Testis (tissue), 3 donors: ENCODE results near the gene PLPPR1. TPM values are rescaled to one million over a fixed set of nuclear protein-coding genes. Genes with fewer than 3 reads are reported as not detected.

ENCODE experiments used
- DNase-seq: peaks from one replicate; pipeline ENCODE4 v3.0.0-alpha.2; 2019
- H3K27ac ChIP-seq, 2 donors: fragments of 200-600 bp; sonication (generic); one replicate each; pipeline ENCODE4 v1.5.1; 2019
- H3K27me3 ChIP-seq: fragments of 200-600 bp; sonication (generic); one replicate; pipeline ENCODE4 v1.5.1; 2019
- H3K36me3 ChIP-seq: fragments of 200-600 bp; sonication (generic); one replicate; pipeline ENCODE4 v1.5.1; 2017; ENCODE audit warnings: low read depth; ENCODE audit errors: missing control alignments
- H3K4me1 ChIP-seq: fragments of 200-600 bp; sonication (generic); one replicate; pipeline ENCODE4 v1.5.1; 2019
- H3K4me3 ChIP-seq, 2 donors: fragments of 200-600 bp; sonication (generic); one replicate each; pipeline ENCODE4 v1.5.1; 2017 to 2019
- H3K9me3 ChIP-seq: fragments of 200-600 bp; sonication (generic); one replicate; pipeline ENCODE4 v1.5.1; 2017
- CTCF ChIP-seq, 3 experiments: fragments of 450-650 bp in 2 of 3; fragments of 200-600 bp in 1 of 3; sonication (generic) in 1 of 3; IDR thresholded peaks; one replicate each; pipeline ENCODE4 v1.5.1; 2016 to 2019; ENCODE audit warnings: antibody characterized with exemption in 3 of 3, mild to moderate bottlenecking in 2 of 3, moderate library complexity in 1 of 3
- POLR2A ChIP-seq: fragments of 450-650 bp; IDR thresholded peaks from one replicate; pipeline ENCODE4 v1.6.1; 2017; ENCODE audit warnings: antibody characterized with exemption, mild to moderate bottlenecking, moderate library complexity
- WGBS, 2 donors: methylation state at CpG; one replicate each; pipeline ENCODE4 v1.1.5; 2018; 5-methylcytosine and 5-hydroxymethylcytosine counted together
- intact Hi-C: fragments of 100-400 bp; cut with DNase I; formaldehyde crosslinking; loops from one replicate; pipeline ENCODE4 v1.15.1; 2023; ENCODE audit warnings: low total_unique reads
- polyA plus RNA-seq: library from polyadenylated mRNA; stranded (reverse); fragments of 350-450 nt; fragmentation: Illumina TruSeq; extraction: RNeasy Lipid Tissue Mini Kit (QIAGEN cat#74804); gene quantifications from one replicate; pipeline ENCODE4 v1.2.3, GENCODE V29; 2014; ENCODE audit warnings: low read depth, low replicate concordance; ENCODE audit not compliant: insufficient read depth
- total RNA-seq, 2 donors: library from RNA; depleted of rRNA; stranded (reverse); fragments of >200 nt; gene quantifications; one replicate each; pipeline ENCODE4 v1.2.3, GENCODE V29; 2016

PLPPR1 gene
- total and polyA plus RNA-seq, 3 donors from 2014 or later, result 1.2 to 2.9 (median 2.5) TPM

- Histone ChIP-seq H3K9me3 (no peaks in the 10 kb centered on the region), H3K4me3 (no peak overlapping the region), H3K36me3 (no peaks in the 10 kb centered on the region), H3K27ac (no peak overlapping the region), H3K27me3 (no peaks in the 10 kb centered on the region), H3K4me1 (no peaks in the 10 kb centered on the region)
- intact Hi-C loops, result no loop called here
- no peak for DNase-seq
- WGBS, 2 donors, result 31 to 91% methylated on average over 1 of the region's 1 CpG
- TF ChIP-seq POLR2A (no peak), CTCF (IDR thresholded peaks at IDR 0.05) (no peak)
These were observed 101.5 kb downstream of the PLPPR1 start for GRCh38 chr9:101130054-101130453.

- H3K4me3 ChIP-seq, result no peak overlapping the region
- intact Hi-C loops, result no loop called here
- WGBS, 2 donors, result 69 to 86% methylated on average over 5 of the region's 5 CpGs
These were observed 102.8 kb downstream of the PLPPR1 start for GRCh38 chr9:101131326-101131725.

GRCh38 chr9:101132801-101133200, 104.3 kb downstream of the PLPPR1 start:
- intact Hi-C loops, result no loop called here
- no peak for TF ChIP-seq CTCF (IDR thresholded peaks at IDR 0.05)
- no peak for TF ChIP-seq POLR2A
- Histone ChIP-seq H3K4me1 (no peaks in the 10 kb centered on the region), H3K4me3 (no peak overlapping the region), H3K27me3 (no peaks in the 10 kb centered on the region), H3K9me3 (no peaks in the 10 kb centered on the region), H3K36me3 (no peaks in the 10 kb centered on the region), H3K27ac (no peak overlapping the region)
- no peak for DNase-seq

More at GRCh38 chr9:101131326-101131725, 102.8 kb downstream of the PLPPR1 start:
- Histone ChIP-seq H3K36me3 (no peaks in the 10 kb centered on the region), H3K4me1 (no peaks in the 10 kb centered on the region), H3K27me3 (no peaks in the 10 kb centered on the region), H3K27ac (no peak overlapping the region), H3K9me3 (no peaks in the 10 kb centered on the region)
- no peak for TF ChIP-seq CTCF (IDR thresholded peaks at IDR 0.05)
- no peak for TF ChIP-seq POLR2A
- no peak for DNase-seq

- intact Hi-C loops, result no loop called here
These were observed 110.0 kb downstream of the PLPPR1 start for GRCh38 chr9:101138509-101138908.

More at GRCh38 chr9:101138509-101138908, 110.0 kb downstream of the PLPPR1 start:
- Histone ChIP-seq H3K36me3 (no peaks in the 10 kb centered on the region), H3K9me3 (no peaks in the 10 kb centered on the region), H3K27me3 (no peaks in the 10 kb centered on the region), H3K27ac (no peak overlapping the region), H3K4me1 (no peaks in the 10 kb centered on the region), H3K4me3 (no peak overlapping the region)
- no peak for DNase-seq
- TF ChIP-seq CTCF (IDR thresholded peaks at IDR 0.05), result no peak
- TF ChIP-seq POLR2A, result no peak
